ENCODE data around the gene RBM8A.
"Not testable (repeated sequence)": the region's sequence is repeated elsewhere in the genome, so short reads cannot be mapped to it uniquely, and the experiment has no call there.

RBM8A gene

GRCh38 chr1:145956361-145956760, 29.1 kb upstream of the RBM8A start:
- DNase-seq, result no peak

GRCh38 chr1:145955436-145955835, 28.2 kb upstream of the RBM8A start:
- DNase-seq, result no peak

- DNase-seq, result no peak
Observed at GRCh38 chr1:145953861-145954260, 26.6 kb upstream of the RBM8A start.

- DNase-seq, result no peak
Observed at GRCh38 chr1:145952903-145953302, 25.6 kb upstream of the RBM8A start.

- no peak for DNase-seq
Observed at GRCh38 chr1:145951526-145951925, 24.2 kb upstream of the RBM8A start.

- DNase-seq, result no peak
Observed at GRCh38 chr1:145949219-145949618, 21.9 kb upstream of the RBM8A start.

- DNase-seq, result no peak
Observed at GRCh38 chr1:145947551-145947950, 20.3 kb upstream of the RBM8A start.

GRCh38 chr1:145946477-145946986, 19.2 kb upstream of the RBM8A start:
- no peak for DNase-seq

- no peak for DNase-seq
Observed at GRCh38 chr1:145944532-145944931, 17.2 kb upstream of the RBM8A start.

- DNase-seq, result no peak
Observed at GRCh38 chr1:145942871-145943270, 15.6 kb upstream of the RBM8A start.

GRCh38 chr1:145942405-145942804, 15.1 kb upstream of the RBM8A start:
- DNase-seq, result no peak

- no peak for DNase-seq
Observed at GRCh38 chr1:145937436-145937835, 10.2 kb upstream of the RBM8A start.

GRCh38 chr1:145936247-145936646, 9.0 kb upstream of the RBM8A start:
- no peak for DNase-seq

- no peak for DNase-seq
Observed at GRCh38 chr1:145935708-145936107, 8.4 kb upstream of the RBM8A start.

GRCh38 chr1:145932522-145933009, 5.3 kb upstream of the RBM8A start:
- not testable (repeated sequence) for DNase-seq

GRCh38 chr1:145927916-145928643, 796 bp upstream of the RBM8A start:
- DNase-seq, result no peak

GRCh38 chr1:145926686-145927062, 610 bp downstream of the RBM8A start:
- DNase-seq, result peak in 2 of 4 experiments; percentile 36 to 41

- no peak for DNase-seq
Observed at GRCh38 chr1:145922266-145922665, 5.0 kb downstream of the RBM8A start.

- DNase-seq, result not testable (repeated sequence)
Observed at GRCh38 chr1:145920297-145920696, 7.0 kb downstream of the RBM8A start.

GRCh38 chr1:145918992-145919939, 8.0 kb downstream of the RBM8A start:
- DNase-seq, result no peak

- DNase-seq, result peak; percentile 89 to 93 (median 93)
Observed at GRCh38 chr1:145918144-145918991, 8.9 kb downstream of the RBM8A start, which contains the start of gene PEX11B. PEX11B (minus strand) TSS chr1:145918717; CDS start chr1:145918688, 29 bp downstream.

GRCh38 chr1:145917595-145917994, 9.7 kb downstream of the RBM8A start:
- DNase-seq, result no peak
